PC-3 (cell line): ENCODE measurements around the gene PRSS21.

Experiments used
- EZH2 ChIP-seq: fragments of 300-600 bp; sonication (generic); IDR thresholded peaks from one replicate; pipeline ENCODE4 v1.6.1; 2017; ENCODE audit warnings: antibody characterized with exemption, mild to moderate bottlenecking, low read length; ENCODE audit not compliant: unreplicated experiment
- EZH2phosphoT487 ChIP-seq: fragments of 300-600 bp; sonication (generic); IDR thresholded peaks from 2 replicates; pipeline ENCODE4 v1.6.1; 2018; ENCODE audit warnings: mild to moderate bottlenecking, antibody characterized with exemption, low read length, borderline replicate concordance
- TF ChIP-seq, protein P1 (sequence below): fragments of 300-600 bp; sonication (generic); conservative IDR thresholded peaks from 2 replicates; pipeline ENCODE4 v1.5.1; 2017; ENCODE audit warnings: antibody characterized with exemption, low read depth, mild to moderate bottlenecking, low read length

DNA sequence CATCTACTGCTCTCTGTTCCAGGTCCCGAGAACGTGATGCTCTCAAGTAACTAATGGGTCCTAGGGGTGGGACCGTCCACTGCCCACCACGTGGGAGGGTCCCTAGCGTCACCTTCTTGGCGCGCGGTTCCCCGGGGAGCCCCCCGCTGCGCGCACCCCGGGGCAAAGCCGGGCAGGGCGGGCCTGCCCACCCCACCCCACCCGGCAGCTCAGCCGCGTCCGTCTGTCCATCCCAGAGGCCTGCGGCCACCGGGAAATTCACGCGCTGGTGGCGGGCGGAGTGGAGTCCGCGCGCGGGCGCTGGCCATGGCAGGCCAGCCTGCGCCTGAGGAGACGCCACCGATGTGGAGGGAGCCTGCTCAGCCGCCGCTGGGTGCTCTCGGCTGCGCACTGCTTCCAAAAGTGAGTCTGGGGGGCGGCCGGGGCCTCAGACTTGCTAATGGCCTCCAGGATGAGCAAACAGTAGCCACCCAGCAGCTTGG, 18.3 kb upstream of the PRSS21 start:
- TF ChIP-seq, protein P1, sequence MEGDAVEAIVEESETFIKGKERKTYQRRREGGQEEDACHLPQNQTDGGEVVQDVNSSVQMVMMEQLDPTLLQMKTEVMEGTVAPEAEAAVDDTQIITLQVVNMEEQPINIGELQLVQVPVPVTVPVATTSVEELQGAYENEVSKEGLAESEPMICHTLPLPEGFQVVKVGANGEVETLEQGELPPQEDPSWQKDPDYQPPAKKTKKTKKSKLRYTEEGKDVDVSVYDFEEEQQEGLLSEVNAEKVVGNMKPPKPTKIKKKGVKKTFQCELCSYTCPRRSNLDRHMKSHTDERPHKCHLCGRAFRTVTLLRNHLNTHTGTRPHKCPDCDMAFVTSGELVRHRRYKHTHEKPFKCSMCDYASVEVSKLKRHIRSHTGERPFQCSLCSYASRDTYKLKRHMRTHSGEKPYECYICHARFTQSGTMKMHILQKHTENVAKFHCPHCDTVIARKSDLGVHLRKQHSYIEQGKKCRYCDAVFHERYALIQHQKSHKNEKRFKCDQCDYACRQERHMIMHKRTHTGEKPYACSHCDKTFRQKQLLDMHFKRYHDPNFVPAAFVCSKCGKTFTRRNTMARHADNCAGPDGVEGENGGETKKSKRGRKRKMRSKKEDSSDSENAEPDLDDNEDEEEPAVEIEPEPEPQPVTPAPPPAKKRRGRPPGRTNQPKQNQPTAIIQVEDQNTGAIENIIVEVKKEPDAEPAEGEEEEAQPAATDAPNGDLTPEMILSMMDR, result no peak
- TF ChIP-seq EZH2phosphoT487 (no peak), EZH2 (no peak)
